ENCODE results near the gene CYP4V2.
A peak's percentile ranks its signal among the peaks of the same experiment; 100 is the strongest.

Gene CYP4V2

GRCh38 chr4:186191200-186192065 lies at the start of gene CYP4V2:
Gene CYP4V2, plus strand, starts transcription at chr4:186191567. Its CDS starts 257 bp downstream, at chr4:186191824.
- peak; percentile 90 for DNase-seq (ENCODE audit: low spot score)

GRCh38 chr4:186144198-186144945 lies 47.0 kb upstream of the CYP4V2 start:
- DNase-seq (ENCODE audit: low spot score) = peak; percentile 92

- peak; percentile 85 for DNase-seq (ENCODE audit: low spot score)
Measured at GRCh38 chr4:186144946-186145569, 46.3 kb upstream of the CYP4V2 start.

- no peak for DNase-seq (ENCODE audit: low spot score)
Measured at GRCh38 chr4:186146458-186146857, 44.9 kb upstream of the CYP4V2 start.

- no peak for DNase-seq (ENCODE audit: low spot score)
Measured at GRCh38 chr4:186148336-186148975, 42.9 kb upstream of the CYP4V2 start.

GRCh38 chr4:186149872-186150271 lies 41.5 kb upstream of the CYP4V2 start:
- no peak for DNase-seq (ENCODE audit: low spot score)

- DNase-seq (ENCODE audit: low spot score) = no peak
Measured at GRCh38 chr4:186150926-186151325, 40.4 kb upstream of the CYP4V2 start.

GRCh38 chr4:186151499-186151898 lies 39.9 kb upstream of the CYP4V2 start:
- no peak for DNase-seq (ENCODE audit: low spot score)

- no peak for DNase-seq (ENCODE audit: low spot score)
Measured at GRCh38 chr4:186158021-186158813, 33.1 kb upstream of the CYP4V2 start.

- no peak for DNase-seq (ENCODE audit: low spot score)
Measured at GRCh38 chr4:186158966-186159365, 32.4 kb upstream of the CYP4V2 start.

- no peak for DNase-seq (ENCODE audit: low spot score)
Measured at GRCh38 chr4:186159613-186160012, 31.8 kb upstream of the CYP4V2 start.

GRCh38 chr4:186161138-186161537 lies 30.2 kb upstream of the CYP4V2 start:
- no peak for DNase-seq (ENCODE audit: low spot score)

GRCh38 chr4:186166852-186167512 lies 24.4 kb upstream of the CYP4V2 start:
- DNase-seq (ENCODE audit: low spot score) = no peak

- no peak for DNase-seq (ENCODE audit: low spot score)
Measured at GRCh38 chr4:186167605-186168004, 23.8 kb upstream of the CYP4V2 start.

GRCh38 chr4:186168750-186169149 lies 22.6 kb upstream of the CYP4V2 start:
- DNase-seq (ENCODE audit: low spot score) = no peak

- DNase-seq (ENCODE audit: low spot score) = no peak
Measured at GRCh38 chr4:186169333-186169944, 21.9 kb upstream of the CYP4V2 start.

- DNase-seq (ENCODE audit: low spot score) = no peak
Measured at GRCh38 chr4:186169945-186170802, 21.2 kb upstream of the CYP4V2 start.

GRCh38 chr4:186170966-186171365 lies 20.4 kb upstream of the CYP4V2 start:
- no peak for DNase-seq (ENCODE audit: low spot score)

- no peak for DNase-seq (ENCODE audit: low spot score)
Measured at GRCh38 chr4:186172546-186172945, 18.8 kb upstream of the CYP4V2 start.

All from D341Med (cell line).